ENCODE data around the gene RAB20. TPM values are rescaled to one million over a fixed set of nuclear protein-coding genes. Genes with fewer than 3 reads are reported as not detected.

RAB20 gene
- total RNA-seq, 1 donor from 2014 or later = 10.0 TPM

DNA sequence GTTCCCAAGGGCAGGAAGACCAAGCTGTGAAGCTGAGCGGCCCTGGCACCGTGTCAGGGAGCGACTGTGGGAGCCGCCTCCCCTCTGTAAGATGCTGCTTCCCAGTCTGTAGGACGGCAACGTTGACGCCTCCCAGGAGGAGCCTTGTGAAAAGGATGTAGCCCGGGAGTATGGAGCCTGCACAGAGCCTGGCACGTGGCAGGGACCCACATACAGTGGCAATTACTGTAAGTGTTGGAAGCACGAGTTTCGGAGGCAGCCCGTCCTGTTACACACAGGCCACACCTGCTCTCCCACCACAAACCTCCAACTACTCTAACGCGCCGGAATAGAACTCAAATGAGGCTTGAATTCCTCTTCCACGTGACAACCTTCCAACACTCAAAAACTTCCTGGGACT lies 6.6 kb downstream of the RAB20 start:
- Mint-ChIP-seq H3K9me3 (ENCODE audit: unreplicated experiment) (no peaks in the 10 kb centered on the region), H3K4me1 (ENCODE audit: unreplicated experiment) (peaks cover 17% of the 10 kb centered on the region), H3K27me3 (ENCODE audit: unreplicated experiment) (no peaks in the 10 kb centered on the region), H3K36me3 (ENCODE audit: unreplicated experiment) (peaks cover 17% of the 10 kb centered on the region), H3K4me3 (ENCODE audit: unreplicated experiment) (no peak overlapping the region), H3K27ac (ENCODE audit: unreplicated experiment) (no peak overlapping the region)
- TF ChIP-seq CTCF (IDR thresholded peaks at IDR 0.05) = no peak
- no peak for DNase-seq (ENCODE audit: extremely low spot score, unreplicated experiment)

DNA sequence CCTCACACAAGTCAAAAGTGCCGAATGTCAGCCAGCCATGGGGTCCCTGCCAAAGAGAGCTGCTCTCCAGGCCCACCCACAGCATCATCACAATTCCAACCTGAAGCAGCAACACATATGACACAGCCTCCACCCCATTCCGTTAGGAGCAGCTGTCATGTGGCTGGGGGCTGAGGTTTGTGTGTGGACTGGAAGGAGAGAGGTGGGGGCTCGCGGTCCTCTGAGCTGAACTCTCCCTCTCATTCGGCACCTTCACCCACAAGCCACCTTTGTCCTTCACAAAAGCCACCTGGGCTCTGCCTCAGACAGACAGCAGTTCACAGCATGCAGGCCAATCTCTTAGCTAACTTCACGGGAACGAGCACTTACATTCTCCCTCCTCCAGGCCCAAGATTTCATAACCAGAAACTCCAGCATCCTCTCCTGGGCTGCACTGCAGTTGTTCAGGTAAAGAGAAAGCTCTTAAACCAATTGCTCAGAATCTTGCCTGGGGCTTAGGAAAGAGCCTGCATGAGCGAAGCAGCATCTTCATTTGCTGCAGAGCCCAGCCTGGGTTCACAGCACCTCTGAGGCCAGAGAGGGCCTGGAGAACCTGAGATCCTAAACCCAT lies 7.2 kb downstream of the RAB20 start:
- no peak for TF ChIP-seq CTCF (IDR thresholded peaks at IDR 0.05)
- H3K27me3 Mint-ChIP-seq (ENCODE audit: unreplicated experiment) = no peaks in the 10 kb centered on the region
- H3K9me3 Mint-ChIP-seq (ENCODE audit: unreplicated experiment) = no peaks in the 10 kb centered on the region
- H3K27ac Mint-ChIP-seq (ENCODE audit: unreplicated experiment) = no peak overlapping the region
- peaks cover 17% of the 10 kb centered on the region for H3K36me3 Mint-ChIP-seq (ENCODE audit: unreplicated experiment)
- peaks cover 11% of the 10 kb centered on the region for H3K4me1 Mint-ChIP-seq (ENCODE audit: unreplicated experiment)
- no peak overlapping the region for H3K4me3 Mint-ChIP-seq (ENCODE audit: unreplicated experiment)
- DNase-seq (ENCODE audit: extremely low spot score, unreplicated experiment) = no peak

- Mint-ChIP-seq H3K27ac (ENCODE audit: unreplicated experiment) (no peak overlapping the region), H3K36me3 (ENCODE audit: unreplicated experiment) (peaks cover 14% of the 10 kb centered on the region), H3K4me3 (ENCODE audit: unreplicated experiment) (no peak overlapping the region), H3K4me1 (ENCODE audit: unreplicated experiment) (peaks cover 7% of the 10 kb centered on the region), H3K9me3 (ENCODE audit: unreplicated experiment) (no peaks in the 10 kb centered on the region), H3K27me3 (ENCODE audit: unreplicated experiment) (no peaks in the 10 kb centered on the region)
- no peak for TF ChIP-seq CTCF (IDR thresholded peaks at IDR 0.05)
- no peak for DNase-seq (ENCODE audit: extremely low spot score, unreplicated experiment)
Measured at GRCh38 chr13:110553417-110553816, 8.1 kb downstream of the RAB20 start.

DNA sequence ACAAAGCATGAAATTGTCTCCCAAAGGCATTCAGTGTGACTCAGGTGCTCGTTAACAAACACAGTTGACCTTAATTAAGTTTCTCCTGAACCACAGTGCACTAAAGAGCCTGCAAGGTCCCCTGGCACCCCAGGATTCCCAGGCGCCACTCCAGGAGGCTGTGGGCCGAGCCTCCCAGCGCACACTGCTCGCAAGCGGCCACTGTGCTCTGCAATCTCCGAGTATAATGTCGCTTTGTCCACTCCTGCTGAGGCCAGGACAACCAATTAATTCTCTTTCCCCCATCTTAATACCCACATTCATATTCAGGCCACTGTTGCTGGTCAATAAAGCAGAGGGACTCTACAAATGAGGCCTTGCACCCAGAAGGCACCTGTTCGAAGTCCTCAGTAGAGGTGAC lies 8.8 kb downstream of the RAB20 start:
- H3K4me3 Mint-ChIP-seq (ENCODE audit: unreplicated experiment) = no peak overlapping the region
- no peak overlapping the region for H3K27ac Mint-ChIP-seq (ENCODE audit: unreplicated experiment)
- H3K4me1 Mint-ChIP-seq (ENCODE audit: unreplicated experiment) = peaks cover 7% of the 10 kb centered on the region
- no peaks in the 10 kb centered on the region for H3K9me3 Mint-ChIP-seq (ENCODE audit: unreplicated experiment)
- H3K27me3 Mint-ChIP-seq (ENCODE audit: unreplicated experiment) = no peaks in the 10 kb centered on the region
- H3K36me3 Mint-ChIP-seq (ENCODE audit: unreplicated experiment) = peaks cover 14% of the 10 kb centered on the region
- TF ChIP-seq CTCF (IDR thresholded peaks at IDR 0.05) = no peak
- no peak for DNase-seq (ENCODE audit: extremely low spot score, unreplicated experiment)

- no peak for TF ChIP-seq CTCF (IDR thresholded peaks at IDR 0.05)
- H3K4me3 Mint-ChIP-seq (ENCODE audit: unreplicated experiment) = no peak overlapping the region
- H3K9me3 Mint-ChIP-seq (ENCODE audit: unreplicated experiment) = no peaks in the 10 kb centered on the region
- no peak overlapping the region for H3K27ac Mint-ChIP-seq (ENCODE audit: unreplicated experiment)
- H3K36me3 Mint-ChIP-seq (ENCODE audit: unreplicated experiment) = peaks cover 6% of the 10 kb centered on the region
- peaks cover 13% of the 10 kb centered on the region for H3K4me1 Mint-ChIP-seq (ENCODE audit: unreplicated experiment)
- H3K27me3 Mint-ChIP-seq (ENCODE audit: unreplicated experiment) = no peaks in the 10 kb centered on the region
- DNase-seq (ENCODE audit: extremely low spot score, unreplicated experiment) = no peak
Measured at GRCh38 chr13:110551284-110551683, 10.2 kb downstream of the RAB20 start.
